Astrocyte (in vitro differentiated cells and primary cell): ENCODE measurements around the gene BDNF. TPM values are rescaled to one million over a fixed set of nuclear protein-coding genes. Genes with fewer than 3 reads are reported as not detected.

Experiments
- DNase-seq: peaks from one replicate; pipeline ENCODE4 v3.0.0-alpha.2; 2010; ENCODE audit warnings: low read depth
- FAIRE-seq: peaks from 2 replicates; lab custom pipeline; 2011; peaks lifted over from hg19 to GRCh38; lab: Jason Lieb, UNC
- H2AFZ ChIP-seq: 2 replicates; pipeline ENCODE4 v1.6.0; 2012; ENCODE audit warnings: low read depth, low read length, inconsistent platforms
- H3K27ac ChIP-seq: 2 replicates; pipeline ENCODE4 v1.5.1; 2011; ENCODE audit warnings: low read depth, low read length, inconsistent platforms
- H3K27me3 ChIP-seq: 2 replicates; pipeline ENCODE4 v1.6.0; 2011; ENCODE audit warnings: low read length, inconsistent platforms; ENCODE audit not compliant: insufficient read depth
- H3K36me3 ChIP-seq: 2 replicates; pipeline ENCODE4 v1.5.1; 2011; ENCODE audit warnings: low read length, inconsistent platforms; ENCODE audit not compliant: insufficient read depth
- H3K4me1 ChIP-seq: 2 replicates; pipeline ENCODE4 v1.5.1; 2011; ENCODE audit warnings: low read length, inconsistent platforms; ENCODE audit not compliant: insufficient read depth
- H3K4me2 ChIP-seq: 2 replicates; pipeline ENCODE4 v1.6.0; 2012; ENCODE audit warnings: low read length, inconsistent platforms
- H3K4me3 ChIP-seq: 2 replicates; pipeline ENCODE4 v1.5.1; 2011; ENCODE audit warnings: low read depth, mild to moderate bottlenecking, low read length, inconsistent platforms; ENCODE audit not compliant: insufficient read depth
- H3K79me2 ChIP-seq: 2 replicates; pipeline ENCODE4 v1.6.0; 2012; ENCODE audit warnings: mild to moderate bottlenecking, low read length, inconsistent platforms; ENCODE audit not compliant: insufficient read depth
- H3K9ac ChIP-seq: 2 replicates; pipeline ENCODE4 v1.6.0; 2012; ENCODE audit warnings: mild to moderate bottlenecking, low read length, inconsistent platforms
- H3K9me3 ChIP-seq: 2 replicates; pipeline ENCODE4 v1.5.1; 2012; ENCODE audit warnings: low read depth, mild to moderate bottlenecking, low read length, inconsistent platforms; ENCODE audit not compliant: insufficient read depth
- H4K20me1 ChIP-seq: 2 replicates; pipeline ENCODE4 v1.6.0; 2012; ENCODE audit warnings: low read length, inconsistent platforms; ENCODE audit not compliant: insufficient read depth
- H3K27ac Mint-ChIP-seq: one replicate; pipeline ENCODE4 v1.8.0; 2021; ENCODE audit warnings: mild to moderate bottlenecking, mixed read lengths; ENCODE audit not compliant: unreplicated experiment
- H3K27me3 Mint-ChIP-seq: one replicate; pipeline ENCODE4 v1.8.0; 2021; ENCODE audit warnings: low read depth, mixed read lengths; ENCODE audit not compliant: unreplicated experiment
- H3K36me3 Mint-ChIP-seq: one replicate; pipeline ENCODE4 v1.8.0; 2021; ENCODE audit warnings: low read depth, mixed read lengths; ENCODE audit not compliant: unreplicated experiment
- H3K4me1 Mint-ChIP-seq: one replicate; pipeline ENCODE4 v1.8.0; 2021; ENCODE audit warnings: low read depth, mixed read lengths; ENCODE audit not compliant: unreplicated experiment
- H3K4me3 Mint-ChIP-seq: one replicate; pipeline ENCODE4 v1.8.0; 2021; ENCODE audit warnings: mild to moderate bottlenecking, moderate library complexity, mixed read lengths; ENCODE audit not compliant: unreplicated experiment
- H3K9me3 Mint-ChIP-seq: one replicate; pipeline ENCODE4 v1.8.0; 2021; ENCODE audit warnings: mild to moderate bottlenecking, mixed read lengths; ENCODE audit not compliant: unreplicated experiment
- EZH2 ChIP-seq: IDR thresholded peaks from 2 replicates; pipeline ENCODE4 v1.6.1; 2012; ENCODE audit warnings: mild to moderate bottlenecking, low read length, inconsistent platforms; ENCODE audit not compliant: insufficient read depth
- total RNA-seq: library from RNA; stranded (reverse); gene quantifications from 2 replicates; pipeline ENCODE4 v1.2.1, GENCODE V29; 2021
- TF ChIP-seq, protein P1 (sequence below): IDR thresholded peaks from 2 replicates; pipeline ENCODE4 v1.5.1; 2011; ENCODE audit warnings: low read depth, mild to moderate bottlenecking, inconsistent platforms, low read length, moderate library complexity; ENCODE audit not compliant: insufficient read depth

The BDNF gene
- total RNA-seq, 1 donor from 2014 or later: 27.2 TPM

DNA sequence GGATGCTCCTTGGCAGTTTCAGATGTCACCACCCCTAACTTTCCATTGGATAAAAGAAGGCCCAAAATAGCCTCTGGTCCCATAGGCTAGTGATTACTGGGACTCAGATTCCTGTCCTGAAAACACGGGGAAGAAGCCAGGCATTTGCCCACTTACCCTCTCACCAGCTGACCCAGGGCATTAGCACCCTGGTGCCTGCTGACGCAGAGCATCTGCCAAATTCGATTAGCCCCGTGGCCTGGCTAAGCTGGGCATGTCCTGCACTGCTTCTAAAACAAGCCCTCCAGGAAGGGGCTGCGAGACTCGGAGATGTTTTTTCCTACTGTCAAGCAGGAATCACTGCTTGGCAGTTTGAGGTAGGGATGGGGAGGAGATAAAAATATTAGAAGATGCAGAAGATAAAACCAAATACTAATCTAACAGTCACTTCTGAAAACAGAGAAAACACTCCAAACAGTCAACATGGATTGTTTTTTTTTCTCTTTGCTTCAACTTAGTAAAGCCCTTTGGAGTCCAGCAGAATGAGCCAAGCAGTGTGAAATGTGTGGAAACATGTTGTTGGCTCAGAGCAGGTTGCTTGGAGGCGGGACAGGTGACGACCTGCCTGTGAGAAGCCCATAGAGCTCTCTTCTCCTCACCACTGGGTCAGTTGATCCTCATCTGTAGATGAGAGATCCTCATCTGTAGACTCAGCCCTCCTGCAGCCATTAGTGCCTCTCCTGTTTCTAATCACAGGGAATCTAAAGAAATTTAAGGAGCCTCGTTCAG lies 54.0 kb downstream of the BDNF start:
- Histone ChIP-seq H3K4me3 (no peak overlapping the region), H3K36me3 (no peaks in the 10 kb centered on the region), H2AFZ (no peak overlapping the region), H3K9ac (no peak overlapping the region), H4K20me1 (peaks cover 8% of the 10 kb centered on the region), H3K27ac (no peak overlapping the region), H3K27me3 (no peaks in the 10 kb centered on the region), H3K4me1 (no peaks in the 10 kb centered on the region), H3K4me2 (no peak overlapping the region), H3K79me2 (no peaks in the 10 kb centered on the region), H3K9me3 (no peaks in the 10 kb centered on the region)
- FAIRE-seq (no peak), DNase-seq (no peak)
- Mint-ChIP-seq H3K27me3 (no peaks in the 10 kb centered on the region), H3K36me3 (no peaks in the 10 kb centered on the region), H3K4me1 (no peaks in the 10 kb centered on the region), H3K27ac (no peak overlapping the region), H3K9me3 (no peaks in the 10 kb centered on the region), H3K4me3 (no peak overlapping the region)
- TF ChIP-seq, protein P1, sequence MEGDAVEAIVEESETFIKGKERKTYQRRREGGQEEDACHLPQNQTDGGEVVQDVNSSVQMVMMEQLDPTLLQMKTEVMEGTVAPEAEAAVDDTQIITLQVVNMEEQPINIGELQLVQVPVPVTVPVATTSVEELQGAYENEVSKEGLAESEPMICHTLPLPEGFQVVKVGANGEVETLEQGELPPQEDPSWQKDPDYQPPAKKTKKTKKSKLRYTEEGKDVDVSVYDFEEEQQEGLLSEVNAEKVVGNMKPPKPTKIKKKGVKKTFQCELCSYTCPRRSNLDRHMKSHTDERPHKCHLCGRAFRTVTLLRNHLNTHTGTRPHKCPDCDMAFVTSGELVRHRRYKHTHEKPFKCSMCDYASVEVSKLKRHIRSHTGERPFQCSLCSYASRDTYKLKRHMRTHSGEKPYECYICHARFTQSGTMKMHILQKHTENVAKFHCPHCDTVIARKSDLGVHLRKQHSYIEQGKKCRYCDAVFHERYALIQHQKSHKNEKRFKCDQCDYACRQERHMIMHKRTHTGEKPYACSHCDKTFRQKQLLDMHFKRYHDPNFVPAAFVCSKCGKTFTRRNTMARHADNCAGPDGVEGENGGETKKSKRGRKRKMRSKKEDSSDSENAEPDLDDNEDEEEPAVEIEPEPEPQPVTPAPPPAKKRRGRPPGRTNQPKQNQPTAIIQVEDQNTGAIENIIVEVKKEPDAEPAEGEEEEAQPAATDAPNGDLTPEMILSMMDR: no peak
- no peak for TF ChIP-seq EZH2

DNA sequence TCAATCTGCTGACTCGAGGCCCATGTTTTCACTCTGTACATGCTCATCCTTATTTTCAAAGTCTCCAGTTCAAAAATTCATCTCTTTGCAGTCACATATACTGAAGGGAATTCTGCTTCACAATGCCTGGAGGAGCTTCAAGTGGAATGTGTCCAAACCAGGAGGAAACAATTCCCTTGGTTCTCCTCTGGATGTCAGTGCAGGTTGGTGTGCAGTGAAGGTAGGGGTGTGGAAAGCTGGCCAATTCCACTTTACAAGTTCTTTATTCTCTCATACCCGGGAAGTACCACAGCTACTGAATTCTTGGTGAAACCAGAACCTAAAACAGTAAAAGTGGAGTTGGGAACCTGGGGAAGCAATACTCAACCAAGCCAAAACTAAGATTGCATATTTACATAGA lies 57.3 kb downstream of the BDNF start:
- no peaks in the 10 kb centered on the region for H3K4me1 Mint-ChIP-seq
- H3K27me3 Mint-ChIP-seq: no peaks in the 10 kb centered on the region
- Histone ChIP-seq H3K9ac (no peak overlapping the region), H2AFZ (no peak overlapping the region), H4K20me1 (no peaks in the 10 kb centered on the region), H3K4me2 (no peak overlapping the region), H3K4me3 (no peak overlapping the region), H3K27me3 (no peaks in the 10 kb centered on the region), H3K27ac (no peak overlapping the region), H3K36me3 (no peaks in the 10 kb centered on the region), H3K4me1 (no peaks in the 10 kb centered on the region), H3K79me2 (no peaks in the 10 kb centered on the region), H3K9me3 (no peaks in the 10 kb centered on the region)
- H3K4me3 Mint-ChIP-seq: no peak overlapping the region
- FAIRE-seq: no peak
- DNase-seq: no peak
- TF ChIP-seq, protein P1: no peak
- no peak for TF ChIP-seq EZH2
- no peak overlapping the region for H3K27ac Mint-ChIP-seq
- H3K36me3 Mint-ChIP-seq: no peaks in the 10 kb centered on the region
- H3K9me3 Mint-ChIP-seq: no peaks in the 10 kb centered on the region

DNA sequence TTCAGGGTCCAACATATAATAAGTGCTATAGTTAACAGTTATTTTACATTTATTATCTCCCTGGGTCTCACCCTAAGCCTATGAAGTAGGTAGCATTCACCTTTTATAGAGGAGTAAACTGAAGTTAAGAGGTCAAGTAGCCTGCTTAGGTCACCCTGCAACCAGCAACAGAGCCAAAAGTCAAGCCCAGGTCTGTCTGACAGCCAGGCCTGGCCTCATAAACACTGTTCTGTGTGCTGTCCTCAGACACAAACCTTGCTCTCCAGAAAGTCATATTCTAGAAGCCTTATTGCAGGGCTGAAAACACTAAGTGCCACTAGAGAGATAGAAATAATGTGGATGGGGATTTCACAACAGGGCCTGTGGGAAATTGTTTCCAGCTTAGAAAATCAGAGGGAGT lies 59.3 kb downstream of the BDNF start:
- Histone ChIP-seq H3K4me1 (no peaks in the 10 kb centered on the region), H3K36me3 (no peaks in the 10 kb centered on the region), H4K20me1 (no peaks in the 10 kb centered on the region), H3K9me3 (no peaks in the 10 kb centered on the region), H3K27me3 (no peaks in the 10 kb centered on the region), H3K79me2 (no peaks in the 10 kb centered on the region), H3K4me3 (no peak overlapping the region), H3K4me2 (no peak overlapping the region), H2AFZ (no peak overlapping the region), H3K27ac (no peak overlapping the region), H3K9ac (no peak overlapping the region)
- FAIRE-seq (no peak), DNase-seq (no peak)
- H3K4me1 Mint-ChIP-seq: no peaks in the 10 kb centered on the region
- H3K36me3 Mint-ChIP-seq: no peaks in the 10 kb centered on the region
- H3K9me3 Mint-ChIP-seq: peaks cover 6% of the 10 kb centered on the region
- TF ChIP-seq, protein P1: no peak
- TF ChIP-seq EZH2: no peak
- no peaks in the 10 kb centered on the region for H3K27me3 Mint-ChIP-seq
- H3K27ac Mint-ChIP-seq: no peak overlapping the region
- no peak overlapping the region for H3K4me3 Mint-ChIP-seq
